ENCODE measurements around the gene NCLN.
"Not testable (repeated sequence)": the region's sequence is repeated elsewhere in the genome, so short reads cannot be mapped to it uniquely, and the experiment has no call there.

Gene NCLN

GRCh38 chr19:3196064-3196932 is 10.6 kb downstream of the NCLN start:
- Histone ChIP-seq H3K27me3 (ENCODE audit: control insufficient read depth, insufficient read depth, low read length) (no peaks in the 10 kb centered on the region), H3K4me1 (ENCODE audit: control insufficient read depth, low read depth, low read length) (no peaks in the 10 kb centered on the region), H3K4me3 (ENCODE audit: low read length) (no peak overlapping the region), H3K27ac (ENCODE audit: low read length) (no peak overlapping the region), H3K9me3 (ENCODE audit: control insufficient read depth, low read depth, low read length) (no peaks in the 10 kb centered on the region), H3K9ac (ENCODE audit: low read length) (no peak overlapping the region), H3K36me3 (ENCODE audit: control insufficient read depth, low read depth, low read length) (no peaks in the 10 kb centered on the region)

- Histone ChIP-seq H3K27me3 (ENCODE audit: control insufficient read depth, insufficient read depth, low read length) (no peaks in the 10 kb centered on the region), H3K36me3 (ENCODE audit: control insufficient read depth, low read depth, low read length) (peaks cover 1% of the 10 kb centered on the region), H3K27ac (ENCODE audit: low read length) (no peak overlapping the region), H3K9ac (ENCODE audit: low read length) (no peak overlapping the region), H3K9me3 (ENCODE audit: control insufficient read depth, low read depth, low read length) (no peaks in the 10 kb centered on the region), H3K4me1 (ENCODE audit: control insufficient read depth, low read depth, low read length) (no peaks in the 10 kb centered on the region), H3K4me3 (ENCODE audit: low read length) (no peak overlapping the region)
These were observed 11.1 kb downstream of the NCLN start for GRCh38 chr19:3196933-3197205.

GRCh38 chr19:3198901-3199700 is 13.4 kb downstream of the NCLN start:
- Histone ChIP-seq H3K27me3 (ENCODE audit: control insufficient read depth, insufficient read depth, low read length) (no peaks in the 10 kb centered on the region), H3K36me3 (ENCODE audit: control insufficient read depth, low read depth, low read length) (peaks cover 5% of the 10 kb centered on the region), H3K4me3 (ENCODE audit: low read length) (no peak overlapping the region), H3K9me3 (ENCODE audit: control insufficient read depth, low read depth, low read length) (no peaks in the 10 kb centered on the region), H3K27ac (ENCODE audit: low read length) (no peak overlapping the region), H3K9ac (ENCODE audit: low read length) (no peak overlapping the region), H3K4me1 (ENCODE audit: control insufficient read depth, low read depth, low read length) (no peaks in the 10 kb centered on the region)

GRCh38 chr19:3201072-3201700 is 15.5 kb downstream of the NCLN start:
- no peaks in the 10 kb centered on the region for H3K9me3 ChIP-seq (ENCODE audit: control insufficient read depth, low read depth, low read length)
- H3K4me3 ChIP-seq (ENCODE audit: low read length) = no peak overlapping the region
- H3K27ac ChIP-seq (ENCODE audit: low read length) = no peak overlapping the region
- peaks cover 11% of the 10 kb centered on the region for H3K36me3 ChIP-seq (ENCODE audit: control insufficient read depth, low read depth, low read length)
- no peak overlapping the region for H3K9ac ChIP-seq (ENCODE audit: low read length)
- no peaks in the 10 kb centered on the region for H3K4me1 ChIP-seq (ENCODE audit: control insufficient read depth, low read depth, low read length)
- H3K27me3 ChIP-seq (ENCODE audit: control insufficient read depth, insufficient read depth, low read length) = no peaks in the 10 kb centered on the region

- Histone ChIP-seq H3K9me3 (ENCODE audit: control insufficient read depth, low read depth, low read length) (no peaks in the 10 kb centered on the region), H3K4me1 (ENCODE audit: control insufficient read depth, low read depth, low read length) (no peaks in the 10 kb centered on the region), H3K36me3 (ENCODE audit: control insufficient read depth, low read depth, low read length) (peaks cover 15% of the 10 kb centered on the region), H3K27me3 (ENCODE audit: control insufficient read depth, insufficient read depth, low read length) (no peaks in the 10 kb centered on the region), H3K27ac (ENCODE audit: low read length) (no peak overlapping the region), H3K9ac (ENCODE audit: low read length) (no peak overlapping the region), H3K4me3 (ENCODE audit: low read length) (no peak overlapping the region)
These were observed 16.2 kb downstream of the NCLN start for GRCh38 chr19:3201911-3202310.

GRCh38 chr19:3202346-3202745 is 16.6 kb downstream of the NCLN start:
- no peak overlapping the region for H3K9ac ChIP-seq (ENCODE audit: low read length)
- no peak overlapping the region for H3K27ac ChIP-seq (ENCODE audit: low read length)
- no peak overlapping the region for H3K4me3 ChIP-seq (ENCODE audit: low read length)
- peaks cover 20% of the 10 kb centered on the region for H3K36me3 ChIP-seq (ENCODE audit: control insufficient read depth, low read depth, low read length)
- H3K27me3 ChIP-seq (ENCODE audit: control insufficient read depth, insufficient read depth, low read length) = no peaks in the 10 kb centered on the region
- H3K4me1 ChIP-seq (ENCODE audit: control insufficient read depth, low read depth, low read length) = no peaks in the 10 kb centered on the region
- H3K9me3 ChIP-seq (ENCODE audit: control insufficient read depth, low read depth, low read length) = no peaks in the 10 kb centered on the region

GRCh38 chr19:3202895-3203294 is 17.2 kb downstream of the NCLN start:
- not testable (repeated sequence) for H3K27me3 ChIP-seq (ENCODE audit: control insufficient read depth, insufficient read depth, low read length); H3K4me3 ChIP-seq (ENCODE audit: low read length); H3K27ac ChIP-seq (ENCODE audit: low read length); H3K4me1 ChIP-seq (ENCODE audit: control insufficient read depth, low read depth, low read length); H3K9me3 ChIP-seq (ENCODE audit: control insufficient read depth, low read depth, low read length); H3K9ac ChIP-seq (ENCODE audit: low read length)
- H3K36me3 ChIP-seq (ENCODE audit: control insufficient read depth, low read depth, low read length) = peaks cover 20% of the 10 kb centered on the region

- H3K4me3 ChIP-seq (ENCODE audit: low read length) = no peak overlapping the region
- no peak overlapping the region for H3K27ac ChIP-seq (ENCODE audit: low read length)
- peaks cover 25% of the 10 kb centered on the region for H3K36me3 ChIP-seq (ENCODE audit: control insufficient read depth, low read depth, low read length)
- no peaks in the 10 kb centered on the region for H3K27me3 ChIP-seq (ENCODE audit: control insufficient read depth, insufficient read depth, low read length)
- no peak overlapping the region for H3K9ac ChIP-seq (ENCODE audit: low read length)
- H3K4me1 ChIP-seq (ENCODE audit: control insufficient read depth, low read depth, low read length) = no peaks in the 10 kb centered on the region
- no peaks in the 10 kb centered on the region for H3K9me3 ChIP-seq (ENCODE audit: control insufficient read depth, low read depth, low read length)
These were observed 18.3 kb downstream of the NCLN start for GRCh38 chr19:3203805-3204645.

GRCh38 chr19:3204646-3205275 is 19.0 kb downstream of the NCLN start:
- H3K9me3 ChIP-seq (ENCODE audit: control insufficient read depth, low read depth, low read length) = no peaks in the 10 kb centered on the region
- H3K36me3 ChIP-seq (ENCODE audit: control insufficient read depth, low read depth, low read length) = peaks cover 25% of the 10 kb centered on the region
- H3K4me3 ChIP-seq (ENCODE audit: low read length) = no peak overlapping the region
- no peak overlapping the region for H3K27ac ChIP-seq (ENCODE audit: low read length)
- no peaks in the 10 kb centered on the region for H3K27me3 ChIP-seq (ENCODE audit: control insufficient read depth, insufficient read depth, low read length)
- no peak overlapping the region for H3K9ac ChIP-seq (ENCODE audit: low read length)
- H3K4me1 ChIP-seq (ENCODE audit: control insufficient read depth, low read depth, low read length) = no peaks in the 10 kb centered on the region

GRCh38 chr19:3206216-3206953 is 20.7 kb downstream of the NCLN start:
- H3K36me3 ChIP-seq (ENCODE audit: control insufficient read depth, low read depth, low read length) = peaks cover 25% of the 10 kb centered on the region
- H3K9me3 ChIP-seq (ENCODE audit: control insufficient read depth, low read depth, low read length) = no peaks in the 10 kb centered on the region
- H3K27me3 ChIP-seq (ENCODE audit: control insufficient read depth, insufficient read depth, low read length) = no peaks in the 10 kb centered on the region
- no peak overlapping the region for H3K27ac ChIP-seq (ENCODE audit: low read length)
- H3K4me1 ChIP-seq (ENCODE audit: control insufficient read depth, low read depth, low read length) = no peaks in the 10 kb centered on the region
- H3K4me3 ChIP-seq (ENCODE audit: low read length) = no peak overlapping the region
- no peak overlapping the region for H3K9ac ChIP-seq (ENCODE audit: low read length)
